Measurements from ENCODE around the gene EPHA3.

GRCh38 chr3:89157575-89157974 is 50.2 kb downstream of the EPHA3 start:
- TF ChIP-seq, protein P1, sequence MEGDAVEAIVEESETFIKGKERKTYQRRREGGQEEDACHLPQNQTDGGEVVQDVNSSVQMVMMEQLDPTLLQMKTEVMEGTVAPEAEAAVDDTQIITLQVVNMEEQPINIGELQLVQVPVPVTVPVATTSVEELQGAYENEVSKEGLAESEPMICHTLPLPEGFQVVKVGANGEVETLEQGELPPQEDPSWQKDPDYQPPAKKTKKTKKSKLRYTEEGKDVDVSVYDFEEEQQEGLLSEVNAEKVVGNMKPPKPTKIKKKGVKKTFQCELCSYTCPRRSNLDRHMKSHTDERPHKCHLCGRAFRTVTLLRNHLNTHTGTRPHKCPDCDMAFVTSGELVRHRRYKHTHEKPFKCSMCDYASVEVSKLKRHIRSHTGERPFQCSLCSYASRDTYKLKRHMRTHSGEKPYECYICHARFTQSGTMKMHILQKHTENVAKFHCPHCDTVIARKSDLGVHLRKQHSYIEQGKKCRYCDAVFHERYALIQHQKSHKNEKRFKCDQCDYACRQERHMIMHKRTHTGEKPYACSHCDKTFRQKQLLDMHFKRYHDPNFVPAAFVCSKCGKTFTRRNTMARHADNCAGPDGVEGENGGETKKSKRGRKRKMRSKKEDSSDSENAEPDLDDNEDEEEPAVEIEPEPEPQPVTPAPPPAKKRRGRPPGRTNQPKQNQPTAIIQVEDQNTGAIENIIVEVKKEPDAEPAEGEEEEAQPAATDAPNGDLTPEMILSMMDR (IDR thresholded peaks at IDR 0.05), result no peak
- no peak for TF ChIP-seq POLR2A (IDR thresholded peaks at IDR 0.05; ENCODE audit: low read depth)
- no peak for TF ChIP-seq EP300 (IDR thresholded peaks at IDR 0.05)
